GM18511 (cell line): ENCODE results near the gene WLS.
"Not testable (repeated sequence)": the region's sequence is repeated elsewhere in the genome, so short reads cannot be mapped to it uniquely, and the experiment has no call there.

Experiments used
- ATAC-seq: cut with Tn5 transposase; IDR thresholded peaks from one replicate; pipeline ENCODE4 v1.9.1; 2021; ENCODE audit warnings: mild to moderate bottlenecking, moderate library complexity; ENCODE audit not compliant: unreplicated experiment

WLS gene

GRCh38 chr1:68232289-68233148, at the start of gene WLS:
TSS of gene WLS (minus strand) at chr1:68232523. CDS start at chr1:68232299, 224 bp downstream.
- ATAC-seq = no peak

GRCh38 chr1:68280286-68280685, 48.0 kb upstream of the WLS start:
- no peak for ATAC-seq

GRCh38 chr1:68279846-68280245, 47.5 kb upstream of the WLS start:
- ATAC-seq = no peak

GRCh38 chr1:68278221-68278620, 45.9 kb upstream of the WLS start:
- ATAC-seq = no peak

GRCh38 chr1:68276448-68276847, 44.1 kb upstream of the WLS start:
- ATAC-seq = no peak

- ATAC-seq = no peak
Measured at GRCh38 chr1:68273530-68273929, 41.2 kb upstream of the WLS start.

GRCh38 chr1:68271596-68271995, 39.3 kb upstream of the WLS start:
- no peak for ATAC-seq

GRCh38 chr1:68270951-68271350, 38.6 kb upstream of the WLS start:
- ATAC-seq = no peak

- no peak for ATAC-seq
Measured at GRCh38 chr1:68269637-68270430, 37.5 kb upstream of the WLS start.

GRCh38 chr1:68268896-68269483, 36.7 kb upstream of the WLS start:
- no peak for ATAC-seq

GRCh38 chr1:68256824-68257223, 24.5 kb upstream of the WLS start:
- ATAC-seq = not testable (repeated sequence)

GRCh38 chr1:68255301-68255700, 23.0 kb upstream of the WLS start:
- ATAC-seq = no peak

- no peak for ATAC-seq
Measured at GRCh38 chr1:68254667-68255226, 22.4 kb upstream of the WLS start.

GRCh38 chr1:68237040-68237439, 4.7 kb upstream of the WLS start:
- ATAC-seq = no peak

GRCh38 chr1:68234094-68234493, 1.8 kb upstream of the WLS start:
- ATAC-seq = no peak

- ATAC-seq = no peak
Measured at GRCh38 chr1:68233202-68233601, 879 bp upstream of the WLS start.

GRCh38 chr1:68231627-68232288, 565 bp downstream of the WLS start:
- ATAC-seq = no peak

- no peak for ATAC-seq
Measured at GRCh38 chr1:68230901-68231626, 1.3 kb downstream of the WLS start.

GRCh38 chr1:68230484-68230802, 1.9 kb downstream of the WLS start:
- ATAC-seq = no peak
